Skeletal muscle satellite cell (primary cell): Measurements from ENCODE around the gene RFNG.

Source experiments
- H3K27me3 ChIP-seq: 2 replicates; pipeline ENCODE4 v1.7.0; 2013; ENCODE audit warnings: low read length; ENCODE audit not compliant: control insufficient read depth, insufficient read depth
- H3K36me3 ChIP-seq: 2 replicates; pipeline ENCODE4 v1.7.0; 2013; ENCODE audit warnings: mild to moderate bottlenecking, control low read depth, low read length; ENCODE audit not compliant: insufficient read depth
- H3K4me1 ChIP-seq: 2 replicates; pipeline ENCODE4 v1.7.0; 2013; ENCODE audit warnings: low read length; ENCODE audit not compliant: control insufficient read depth, insufficient read depth
- H3K4me2 ChIP-seq: 2 replicates; pipeline ENCODE4 v1.7.0; 2013; ENCODE audit warnings: mild to moderate bottlenecking, low read length
- H3K4me3 ChIP-seq: 2 replicates; pipeline ENCODE4 v1.7.0; 2013; ENCODE audit warnings: low read length
- H3K9ac ChIP-seq: 2 replicates; pipeline ENCODE4 v1.7.0; 2013; ENCODE audit warnings: mild to moderate bottlenecking, low read depth, low read length, moderate library complexity
- H3K9me3 ChIP-seq: replicated peaks from 2 replicates; pipeline ENCODE4 v1.7.0; 2013; ENCODE audit warnings: mild to moderate bottlenecking, control low read depth, low read length

Gene RFNG

DNA sequence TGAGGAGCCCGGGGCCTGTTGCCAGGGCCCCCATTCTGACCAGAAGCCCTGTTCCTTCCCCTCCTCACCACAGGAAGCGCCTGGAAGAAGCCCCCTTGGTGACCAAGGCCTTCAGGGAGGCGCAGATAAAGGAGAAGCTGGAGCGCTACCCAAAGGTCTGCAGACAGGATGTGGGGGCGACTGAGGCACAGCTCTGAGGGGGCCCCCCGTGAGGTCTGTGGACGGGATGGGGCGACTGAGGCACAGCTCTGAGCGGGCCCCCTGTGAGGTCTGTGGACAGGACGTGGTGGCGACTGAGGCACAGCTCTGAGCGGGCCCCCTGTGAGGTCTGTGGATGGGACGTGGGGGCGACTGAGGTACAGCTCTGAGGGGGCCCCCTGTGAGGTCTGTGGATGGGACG lies 42.2 kb downstream of the RFNG start:
- Histone ChIP-seq H3K9me3 (no peaks in the 10 kb centered on the region), H3K4me2 (no peak overlapping the region), H3K36me3 (no peaks in the 10 kb centered on the region), H3K9ac (no peak overlapping the region), H3K4me3 (no peak overlapping the region), H3K27me3 (no peaks in the 10 kb centered on the region), H3K4me1 (peaks cover 35% of the 10 kb centered on the region)

DNA sequence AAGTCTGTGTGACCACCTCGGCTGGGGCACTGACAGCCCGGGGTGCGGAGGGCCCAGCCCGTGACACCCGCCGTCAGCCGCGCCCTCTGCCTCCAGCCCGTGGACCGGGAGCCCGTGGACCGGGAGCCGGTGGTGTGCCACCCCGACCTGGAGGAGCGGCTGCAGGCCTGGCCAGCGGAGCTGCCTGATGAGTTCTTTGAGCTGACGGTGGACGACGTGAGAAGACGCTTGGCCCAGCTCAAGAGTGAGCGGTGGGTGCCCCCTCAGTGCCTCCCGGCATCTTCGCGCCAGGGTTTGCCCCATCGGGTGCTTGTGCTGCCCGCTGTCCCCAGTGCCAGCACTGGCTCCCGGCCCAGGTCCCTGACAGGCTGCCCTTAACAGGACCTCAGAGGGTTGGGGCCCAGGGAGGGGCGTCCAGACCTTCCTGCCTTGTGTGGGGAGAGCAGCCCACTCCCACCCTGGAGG lies 42.6 kb downstream of the RFNG start:
- no peak overlapping the region for H3K9ac ChIP-seq
- no peaks in the 10 kb centered on the region for H3K36me3 ChIP-seq
- H3K4me2 ChIP-seq = no peak overlapping the region
- peaks cover 39% of the 10 kb centered on the region for H3K4me1 ChIP-seq
- H3K4me3 ChIP-seq = no peak overlapping the region
- H3K27me3 ChIP-seq = no peaks in the 10 kb centered on the region
- H3K9me3 ChIP-seq = no peaks in the 10 kb centered on the region

DNA sequence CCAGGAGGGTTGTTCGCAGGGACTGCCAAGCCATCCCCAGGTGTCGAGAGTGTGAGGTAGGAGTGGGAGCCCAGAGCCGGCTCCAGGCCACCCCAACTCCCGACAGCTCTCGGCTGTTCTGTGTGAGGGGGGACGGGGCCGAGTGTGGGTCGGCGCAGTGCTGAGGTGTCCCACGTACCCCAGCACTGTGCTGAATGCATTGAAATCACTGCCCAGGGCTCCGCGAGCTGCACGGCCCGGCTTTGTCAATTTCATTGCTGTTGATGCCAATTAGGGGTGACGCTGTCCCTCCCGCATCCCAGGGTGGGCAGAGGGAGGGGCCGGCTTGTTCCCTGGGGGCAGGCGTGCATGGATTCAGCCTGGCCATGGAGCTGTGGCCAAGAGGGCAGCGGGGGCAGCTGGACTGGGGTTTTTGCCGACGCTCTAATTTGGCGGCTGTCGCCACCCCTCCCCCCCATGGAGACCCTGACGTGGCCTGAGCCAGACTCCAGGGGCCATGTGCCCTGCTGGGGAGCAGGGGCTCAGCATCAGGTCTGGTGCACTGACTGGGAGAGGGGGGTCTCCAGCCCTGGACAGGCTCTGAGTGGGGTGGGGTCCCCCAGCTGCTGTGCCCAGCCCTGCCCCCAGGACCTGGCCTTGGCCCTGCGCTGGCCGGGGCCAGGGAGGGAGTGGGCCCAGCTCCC lies 43.2 kb downstream of the RFNG start:
- Histone ChIP-seq H3K9me3 (no peaks in the 10 kb centered on the region), H3K4me1 (peaks cover 44% of the 10 kb centered on the region), H3K27me3 (no peaks in the 10 kb centered on the region), H3K9ac (no peak overlapping the region), H3K36me3 (no peaks in the 10 kb centered on the region), H3K4me3 (no peak overlapping the region), H3K4me2 (no peak overlapping the region)

DNA sequence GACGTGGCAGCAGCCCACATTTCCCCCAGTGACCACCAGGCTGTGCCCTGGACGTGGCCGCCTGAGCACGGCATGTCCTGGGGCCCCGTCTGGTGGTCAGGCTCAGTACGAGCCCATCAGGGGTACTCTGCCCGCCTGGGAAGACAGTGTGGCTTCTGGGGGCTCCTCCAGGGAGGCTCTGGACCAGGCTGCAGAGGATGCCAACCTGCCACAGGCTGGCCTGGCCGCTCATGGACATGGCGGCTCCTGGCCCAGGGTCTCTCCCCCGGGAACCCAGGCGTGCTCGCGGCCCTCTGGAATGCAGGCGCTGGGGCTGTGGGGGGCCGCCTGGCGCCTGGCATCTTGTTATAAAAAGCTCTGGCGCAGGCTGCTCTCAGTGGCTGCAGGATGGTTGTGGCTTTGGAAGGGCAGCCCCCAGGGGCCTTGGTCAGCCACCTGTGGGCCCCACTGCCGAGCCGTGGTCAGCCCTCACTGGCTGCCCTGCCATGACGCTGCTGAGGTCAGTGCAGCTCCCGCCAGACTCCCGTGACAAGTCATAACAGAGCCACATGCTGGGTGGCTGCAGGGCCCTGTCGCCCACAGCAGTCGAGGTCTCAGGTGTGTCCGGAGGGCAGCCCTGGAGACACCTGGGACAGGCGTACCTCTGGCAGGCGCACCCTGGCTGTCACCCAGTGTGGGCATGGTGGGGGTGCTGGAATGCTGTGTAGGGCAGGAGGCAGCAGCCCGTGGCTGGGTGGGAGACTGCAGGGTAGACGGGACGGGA lies 43.9 kb downstream of the RFNG start:
- H3K4me3 ChIP-seq = no peak overlapping the region
- peaks cover 51% of the 10 kb centered on the region for H3K4me1 ChIP-seq

DNA sequence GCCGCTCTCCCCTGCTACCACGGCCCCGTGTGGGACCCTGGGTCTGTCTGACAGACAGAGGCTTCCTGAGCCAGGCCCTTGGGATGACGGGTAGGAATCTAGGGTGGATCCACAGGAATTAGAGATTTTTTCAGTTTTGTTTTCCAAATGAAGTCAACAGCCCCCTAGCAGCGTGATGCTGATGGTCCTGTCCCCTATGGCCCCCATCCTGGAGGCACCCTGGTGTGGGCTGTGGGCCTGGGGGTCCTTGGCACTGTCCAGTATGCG lies 44.5 kb downstream of the RFNG start:
- Histone ChIP-seq H3K4me2 (no peak overlapping the region), H3K9me3 (no peaks in the 10 kb centered on the region), H3K9ac (no peak overlapping the region), H3K27me3 (no peaks in the 10 kb centered on the region), H3K36me3 (no peaks in the 10 kb centered on the region), H3K4me3 (no peak overlapping the region), H3K4me1 (peaks cover 52% of the 10 kb centered on the region)

More for the DNA sequence above, 43.9 kb downstream of the RFNG start:
- Histone ChIP-seq H3K4me2 (no peak overlapping the region), H3K9me3 (no peaks in the 10 kb centered on the region), H3K9ac (no peak overlapping the region), H3K27me3 (no peaks in the 10 kb centered on the region), H3K36me3 (no peaks in the 10 kb centered on the region)

DNA sequence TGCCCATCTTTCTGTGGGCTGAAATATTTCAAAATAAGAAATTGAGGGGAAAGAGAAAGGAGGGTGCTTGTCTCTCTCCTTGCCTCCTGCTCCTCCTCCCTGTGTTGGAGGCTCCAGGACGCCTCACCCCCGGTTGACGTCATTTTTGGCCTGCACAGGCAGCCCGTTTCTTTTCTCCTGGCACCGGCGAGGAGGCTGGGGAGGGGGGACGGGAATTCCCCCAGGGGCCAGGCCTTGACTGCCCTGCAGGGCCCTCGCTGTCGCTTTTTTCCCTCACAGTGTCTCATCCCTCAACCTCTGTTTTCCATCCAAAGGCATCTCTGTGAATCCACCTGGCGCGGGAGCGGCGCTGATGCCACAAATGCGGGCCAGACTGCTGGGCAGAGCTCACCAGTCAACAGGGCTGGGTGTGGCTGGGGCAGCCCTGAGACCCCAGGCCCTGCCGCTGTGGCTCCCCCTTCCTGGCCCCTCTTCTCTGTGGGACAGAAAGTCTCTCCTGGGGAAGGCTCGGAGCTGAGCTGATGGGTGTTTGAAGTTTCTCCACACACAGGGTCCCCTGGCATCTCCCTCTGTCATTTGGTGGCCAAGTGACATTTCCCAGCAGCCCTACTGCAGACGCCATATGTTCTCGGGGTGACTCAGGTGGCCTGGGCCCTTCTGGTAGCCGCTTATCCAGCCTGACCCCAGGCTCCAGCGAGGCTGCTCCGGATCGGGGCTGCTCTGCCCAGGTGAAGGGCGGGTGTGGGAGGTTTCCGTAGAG lies 45.0 kb downstream of the RFNG start:
- Histone ChIP-seq H3K9me3 (no peaks in the 10 kb centered on the region), H3K9ac (no peak overlapping the region), H3K36me3 (no peaks in the 10 kb centered on the region)

DNA sequence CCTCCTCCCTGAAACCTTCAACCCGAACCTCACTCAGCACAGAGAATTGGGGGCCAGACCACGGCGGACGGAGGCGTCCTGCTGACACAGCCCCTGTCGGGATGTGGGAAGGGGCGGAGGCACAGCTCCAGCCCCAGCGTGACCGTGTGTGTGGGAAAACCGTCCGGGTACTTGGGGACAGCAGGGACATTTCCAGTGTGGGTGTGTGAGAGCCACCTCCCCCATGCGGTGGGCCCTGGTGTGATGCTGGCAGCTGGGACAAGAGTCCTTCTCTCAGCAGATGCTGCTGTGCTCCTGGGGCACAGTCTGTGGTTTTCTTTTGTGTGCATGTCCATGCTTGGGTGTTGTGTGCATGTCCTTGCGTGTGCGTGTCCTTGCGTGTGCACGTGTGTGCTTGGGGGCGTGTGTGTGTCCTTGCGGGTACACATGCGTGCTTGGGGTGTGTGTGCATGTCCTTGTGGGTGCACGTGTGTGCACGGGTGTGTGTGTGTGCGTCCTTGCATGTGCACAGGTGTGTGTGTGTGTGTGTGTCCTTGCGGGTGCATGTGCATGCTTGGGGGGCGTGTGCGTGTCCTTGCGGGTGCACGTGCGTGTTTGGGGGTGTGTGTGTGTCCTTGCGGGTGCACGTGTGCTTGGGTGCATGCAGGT lies 45.8 kb downstream of the RFNG start:
- Histone ChIP-seq H3K9me3 (no peaks in the 10 kb centered on the region), H3K36me3 (no peaks in the 10 kb centered on the region), H3K4me1 (peaks cover 56% of the 10 kb centered on the region), H3K27me3 (no peaks in the 10 kb centered on the region), H3K4me2 (no peak overlapping the region), H3K9ac (no peak overlapping the region), H3K4me3 (no peak overlapping the region)

More for the DNA sequence above, 45.0 kb downstream of the RFNG start:
- peak overlapping the region; percentile 40 for H3K4me2 ChIP-seq
- H3K4me1 ChIP-seq = peaks cover 52% of the 10 kb centered on the region
- H3K27me3 ChIP-seq = no peaks in the 10 kb centered on the region
- H3K4me3 ChIP-seq = no peak overlapping the region

DNA sequence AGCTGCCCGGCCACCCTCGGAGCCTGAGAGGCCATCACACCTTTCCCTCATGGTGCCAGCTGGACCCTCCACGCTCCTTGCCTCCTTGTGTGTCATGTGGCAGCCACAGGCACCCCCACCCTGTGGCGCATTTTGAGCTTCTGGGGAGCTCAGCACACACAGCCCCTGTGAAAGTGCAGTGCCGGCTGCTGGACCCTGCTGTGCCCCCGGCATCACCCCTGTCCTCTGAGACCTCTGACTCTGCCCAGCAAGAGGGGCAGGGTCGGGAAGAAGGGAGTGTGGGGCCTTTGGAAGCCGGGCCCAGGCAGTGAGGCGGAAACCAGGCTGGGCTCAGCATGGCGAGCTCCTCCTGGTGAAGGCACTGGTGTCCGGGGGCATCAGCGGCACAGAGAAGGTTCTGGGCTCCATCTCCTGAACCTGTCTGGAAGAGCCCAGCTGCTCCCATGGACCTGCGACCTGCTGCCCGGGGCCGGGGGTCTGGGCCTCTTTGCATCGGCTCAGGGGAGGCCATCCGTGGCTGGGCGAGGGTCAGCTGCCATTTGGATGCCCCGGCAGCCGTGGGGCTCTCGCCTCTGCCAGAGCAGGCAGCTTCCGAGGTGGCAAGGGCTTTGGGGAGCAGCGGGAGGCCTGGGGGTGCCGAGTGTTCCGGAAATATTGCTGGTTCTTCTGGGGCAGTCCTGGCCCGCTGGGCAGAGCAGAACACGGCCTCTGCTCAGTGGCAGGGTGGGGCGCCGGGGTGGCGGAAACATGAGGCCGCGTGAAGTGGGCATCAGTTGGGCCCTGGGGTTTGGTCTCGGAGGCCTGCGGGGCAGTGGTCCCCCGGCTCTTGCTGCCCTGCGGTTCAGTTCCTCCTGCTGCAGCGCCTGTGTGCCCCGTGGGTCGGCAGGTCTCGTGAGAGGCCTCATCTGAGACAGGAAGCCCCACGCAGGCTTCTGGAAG lies 46.8 kb downstream of the RFNG start:
- Histone ChIP-seq H3K4me1 (peaks cover 56% of the 10 kb centered on the region), H3K27me3 (no peaks in the 10 kb centered on the region), H3K36me3 (no peaks in the 10 kb centered on the region), H3K9me3 (no peaks in the 10 kb centered on the region), H3K4me3 (no peak overlapping the region), H3K9ac (no peak overlapping the region), H3K4me2 (peak overlapping the region; percentile 52)

DNA sequence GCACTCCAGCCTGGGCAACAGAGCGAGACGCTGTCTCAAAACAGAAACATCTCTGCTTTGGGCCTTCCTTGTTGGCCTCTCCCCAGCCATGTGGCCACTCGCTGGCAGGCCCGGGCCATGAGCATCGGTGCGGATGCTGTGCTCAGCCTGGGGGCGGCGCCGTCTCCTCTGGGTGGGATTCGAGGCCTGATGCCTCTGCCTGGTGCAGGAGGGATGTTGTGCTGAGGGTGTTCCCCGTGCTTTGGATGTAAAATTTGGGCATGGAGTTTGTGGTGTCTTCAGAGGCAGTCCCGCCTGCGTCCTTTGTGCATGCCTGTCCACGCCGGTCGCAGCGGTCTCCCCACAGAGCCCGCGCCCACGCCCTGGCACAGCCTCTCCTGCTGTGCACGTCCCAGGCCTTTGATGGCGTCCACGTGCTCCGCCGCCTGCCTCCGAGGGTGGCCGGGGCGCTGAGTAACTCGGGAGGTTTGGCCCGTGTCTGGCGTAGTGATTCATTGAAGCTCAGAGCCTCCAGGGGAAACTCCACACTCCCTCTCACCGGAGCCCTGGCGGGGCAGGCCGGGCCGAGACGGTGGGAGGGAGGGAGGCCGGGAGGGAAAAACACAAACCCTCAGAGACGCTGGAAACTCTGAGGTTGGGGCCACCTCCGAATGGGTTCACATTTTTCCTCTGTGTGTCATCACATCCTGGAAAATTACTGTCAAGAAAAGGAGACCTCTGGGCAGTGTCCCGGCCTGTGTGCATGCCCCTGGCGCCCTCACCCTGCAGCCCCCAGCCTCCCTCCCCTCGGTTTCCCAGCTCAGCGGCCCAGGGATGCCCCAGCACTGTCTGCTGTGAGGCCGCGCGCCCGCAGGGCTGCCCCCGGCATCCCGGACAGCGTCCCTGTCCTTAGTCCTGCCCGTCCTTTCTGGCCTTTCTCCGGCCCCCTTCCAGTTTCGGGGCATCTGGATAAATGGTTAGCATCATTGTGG lies 47.9 kb downstream of the RFNG start:
- Histone ChIP-seq H3K4me2 (peak overlapping the region; percentile 62), H3K36me3 (no peaks in the 10 kb centered on the region), H3K9me3 (no peaks in the 10 kb centered on the region), H3K27me3 (no peaks in the 10 kb centered on the region), H3K4me1 (peaks cover 56% of the 10 kb centered on the region), H3K9ac (peak overlapping the region; percentile 5), H3K4me3 (no peak overlapping the region)

DNA sequence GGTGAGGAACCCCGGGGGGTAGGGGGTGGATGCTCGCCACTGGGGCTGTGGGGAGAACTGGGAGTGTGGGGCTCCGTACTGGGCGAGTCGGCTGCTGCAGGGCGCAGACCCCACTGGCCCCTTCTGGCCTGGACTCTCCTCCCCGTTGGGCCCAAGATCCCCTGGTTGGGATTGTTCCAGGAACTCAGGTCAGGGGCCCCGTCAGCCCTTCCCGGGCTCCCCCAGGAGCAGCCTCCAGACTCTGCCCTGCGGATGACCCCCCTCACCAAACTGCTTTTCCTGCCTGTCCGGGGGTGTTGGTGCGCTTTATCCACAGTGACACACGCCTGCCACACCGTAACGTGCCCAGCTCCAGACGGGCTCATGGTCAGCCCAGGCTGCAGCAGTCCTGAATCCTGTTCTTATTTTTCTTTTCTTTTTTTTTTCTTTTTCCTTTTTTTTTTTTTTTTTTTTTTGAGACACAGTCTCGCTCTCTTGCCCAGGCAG lies 50.0 kb downstream of the RFNG start:
- H3K9me3 ChIP-seq = no peaks in the 10 kb centered on the region
- H3K36me3 ChIP-seq = peaks cover 4% of the 10 kb centered on the region
- no peak overlapping the region for H3K9ac ChIP-seq
- no peak overlapping the region for H3K4me3 ChIP-seq
- peaks cover 41% of the 10 kb centered on the region for H3K4me1 ChIP-seq
- no peaks in the 10 kb centered on the region for H3K27me3 ChIP-seq
- no peak overlapping the region for H3K4me2 ChIP-seq
